OCI-LY1 (cell line): Measurements from ENCODE around the gene PSMC4.

Experiments used
- CTCF ChIP-seq: fragments of 200-600 bp; sonication (generic), shearing (Covaris generic); IDR thresholded peaks from 2 replicates; pipeline ENCODE4 v1.5.1; 2017; ENCODE audit warnings: mild to moderate bottlenecking, antibody characterized with exemption, low read length, moderate library complexity, mixed read lengths
- EZH2 ChIP-seq: fragments of 200-600 bp; sonication (generic), shearing (Covaris generic); IDR thresholded peaks from 2 replicates; pipeline ENCODE4 v1.8.0; 2017; ENCODE audit warnings: borderline replicate concordance, mixed run types, mild to moderate bottlenecking, antibody characterized with exemption, low read length, moderate library complexity, mixed read lengths

DNA sequence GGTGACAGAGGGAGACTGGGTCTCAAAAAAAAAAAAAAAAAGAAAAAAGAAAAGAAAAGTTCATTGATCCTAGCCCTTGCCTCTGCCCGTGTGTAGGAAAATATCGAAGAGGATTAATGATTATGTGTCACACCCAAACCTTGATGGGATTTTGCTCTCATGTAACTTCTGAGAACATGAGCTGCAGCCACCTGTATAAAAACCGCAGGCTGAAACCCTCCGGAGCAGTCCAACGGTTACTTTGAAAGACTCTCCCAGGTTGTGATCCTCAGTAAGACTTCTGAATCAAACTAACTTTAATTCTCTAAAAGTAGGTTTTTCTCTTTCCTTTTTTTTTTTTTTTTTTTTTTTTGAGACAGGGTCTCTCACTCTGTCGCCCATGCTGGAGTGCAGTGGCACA, 4.3 kb upstream of the PSMC4 start:
- TF ChIP-seq EZH2 (no peak), CTCF (no peak)
